Chondrocyte (in vitro differentiated cells): ENCODE data around the gene FSIP1. TPM values are rescaled to one million over a fixed set of nuclear protein-coding genes. Genes with fewer than 3 reads are reported as not detected.

Experiments used
- DNase-seq: peaks from one replicate; pipeline ENCODE4 v3.0.0; 2021; ENCODE audit warnings: mixed read lengths, low spot score
- H3K27ac Mint-ChIP-seq: one replicate; pipeline ENCODE4 v1.8.0; 2021; ENCODE audit warnings: mild to moderate bottlenecking, moderate library complexity, mixed read lengths; ENCODE audit not compliant: unreplicated experiment
- H3K27me3 Mint-ChIP-seq: 2 replicates; pipeline ENCODE4 v1.8.0; 2021; ENCODE audit warnings: low read depth, mixed read lengths
- H3K36me3 Mint-ChIP-seq: 2 replicates; pipeline ENCODE4 v1.8.0; 2021; ENCODE audit warnings: low read depth, mixed read lengths
- H3K4me1 Mint-ChIP-seq: 2 replicates; pipeline ENCODE4 v1.8.0; 2021; ENCODE audit warnings: low read depth, mild to moderate bottlenecking, mixed read lengths
- H3K4me3 Mint-ChIP-seq: one replicate; pipeline ENCODE4 v1.8.0; 2021; ENCODE audit warnings: mild to moderate bottlenecking, moderate library complexity, mixed read lengths; ENCODE audit not compliant: unreplicated experiment
- H3K9me3 Mint-ChIP-seq: 2 replicates; pipeline ENCODE4 v1.8.0; 2021; ENCODE audit warnings: low read depth, mixed read lengths
- total RNA-seq: library from RNA; stranded (reverse); gene quantifications from 3 replicates; pipeline ENCODE4 v1.2.1, GENCODE V29; 2021
- TF ChIP-seq, protein P1 (sequence below): fragments of 200-600 bp; sonication (generic); IDR thresholded peaks from 2 replicates; pipeline ENCODE4 v1.5.0; 2021; ENCODE audit warnings: antibody characterized with exemption, mild to moderate bottlenecking, moderate library complexity

FSIP1 gene
- total RNA-seq, 1 donor from 2014 or later, result 0.40 TPM

DNA sequence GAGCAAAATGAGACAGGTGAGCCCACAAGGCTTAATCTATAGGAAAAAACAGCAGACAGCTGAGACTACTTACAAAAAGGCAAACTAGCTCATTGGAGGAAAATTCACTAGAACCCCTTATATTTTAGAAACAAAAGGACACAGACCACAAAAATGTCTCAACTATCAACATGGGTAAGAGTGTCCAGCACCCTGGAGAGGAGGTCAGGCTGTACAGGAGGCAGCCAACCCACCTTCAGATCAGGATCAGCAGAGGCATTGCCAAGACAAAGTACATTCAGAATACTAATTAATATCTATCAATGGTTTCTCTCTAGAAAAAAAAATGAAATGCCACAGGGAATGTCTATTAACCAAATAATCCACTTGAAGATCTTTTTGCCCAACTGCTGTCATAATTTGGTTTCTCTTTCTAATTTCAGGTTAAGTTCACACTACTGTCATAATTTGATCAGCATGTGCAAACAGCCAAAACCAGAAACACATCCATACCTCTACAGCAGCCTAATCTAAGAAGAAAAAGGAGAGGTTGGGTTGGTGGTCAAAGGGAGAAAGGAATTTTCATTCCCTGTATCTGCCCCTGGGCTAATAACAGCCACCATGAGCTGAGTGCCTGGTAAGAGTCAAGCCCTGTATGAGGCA lies 227.8 kb downstream of the FSIP1 start:
- Mint-ChIP-seq H3K4me1 (no peaks in the 10 kb centered on the region), H3K36me3 (no peaks in the 10 kb centered on the region), H3K27ac (no peak overlapping the region), H3K27me3 (no peaks in the 10 kb centered on the region), H3K4me3 (no peak overlapping the region), H3K9me3 (no peaks in the 10 kb centered on the region)
- DNase-seq, result no peak
- TF ChIP-seq, protein P1, sequence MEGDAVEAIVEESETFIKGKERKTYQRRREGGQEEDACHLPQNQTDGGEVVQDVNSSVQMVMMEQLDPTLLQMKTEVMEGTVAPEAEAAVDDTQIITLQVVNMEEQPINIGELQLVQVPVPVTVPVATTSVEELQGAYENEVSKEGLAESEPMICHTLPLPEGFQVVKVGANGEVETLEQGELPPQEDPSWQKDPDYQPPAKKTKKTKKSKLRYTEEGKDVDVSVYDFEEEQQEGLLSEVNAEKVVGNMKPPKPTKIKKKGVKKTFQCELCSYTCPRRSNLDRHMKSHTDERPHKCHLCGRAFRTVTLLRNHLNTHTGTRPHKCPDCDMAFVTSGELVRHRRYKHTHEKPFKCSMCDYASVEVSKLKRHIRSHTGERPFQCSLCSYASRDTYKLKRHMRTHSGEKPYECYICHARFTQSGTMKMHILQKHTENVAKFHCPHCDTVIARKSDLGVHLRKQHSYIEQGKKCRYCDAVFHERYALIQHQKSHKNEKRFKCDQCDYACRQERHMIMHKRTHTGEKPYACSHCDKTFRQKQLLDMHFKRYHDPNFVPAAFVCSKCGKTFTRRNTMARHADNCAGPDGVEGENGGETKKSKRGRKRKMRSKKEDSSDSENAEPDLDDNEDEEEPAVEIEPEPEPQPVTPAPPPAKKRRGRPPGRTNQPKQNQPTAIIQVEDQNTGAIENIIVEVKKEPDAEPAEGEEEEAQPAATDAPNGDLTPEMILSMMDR, result no peak

DNA sequence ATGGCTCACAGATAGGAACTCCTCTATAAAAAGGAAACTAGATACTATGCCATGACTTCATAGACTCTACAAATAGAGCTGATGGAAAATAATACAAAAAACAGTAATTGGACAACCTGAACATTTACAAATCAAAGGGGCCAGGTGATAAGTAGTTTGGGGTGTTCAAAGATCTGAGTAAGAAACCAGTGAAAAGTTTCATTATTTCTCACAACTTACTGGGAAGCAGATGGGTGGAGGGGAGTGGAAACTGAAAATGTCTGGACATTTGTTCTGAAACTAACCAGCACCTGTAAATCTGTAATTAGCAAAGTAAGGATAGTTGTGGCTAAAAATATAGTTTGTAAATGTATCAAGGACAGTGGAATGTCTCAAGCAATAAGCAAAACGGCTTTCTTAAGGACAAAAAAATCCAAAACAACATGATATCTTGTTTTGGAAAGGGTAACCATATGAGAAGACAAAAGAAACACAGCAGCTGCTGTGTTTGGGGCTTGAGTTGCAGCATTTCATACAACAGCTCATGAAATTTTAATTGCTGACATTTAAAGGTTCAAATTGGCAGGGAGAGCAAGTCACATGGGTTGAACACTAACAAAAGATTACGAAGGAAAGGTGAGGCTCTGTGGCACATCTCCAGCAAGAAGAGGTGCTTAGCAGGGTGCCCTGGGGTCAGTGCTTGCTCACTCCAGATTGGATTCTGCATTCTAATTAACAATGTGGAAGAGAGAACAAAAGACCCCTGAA lies 228.5 kb downstream of the FSIP1 start:
- H3K36me3 Mint-ChIP-seq, result no peaks in the 10 kb centered on the region
- no peaks in the 10 kb centered on the region for H3K27me3 Mint-ChIP-seq
- no peaks in the 10 kb centered on the region for H3K4me1 Mint-ChIP-seq
- TF ChIP-seq, protein P1, result no peak
- no peak overlapping the region for H3K27ac Mint-ChIP-seq
- no peak overlapping the region for H3K4me3 Mint-ChIP-seq
- no peak for DNase-seq
- H3K9me3 Mint-ChIP-seq, result no peaks in the 10 kb centered on the region

GRCh38 chr15:39552556-39552955 lies 230.1 kb downstream of the FSIP1 start:
- H3K27me3 Mint-ChIP-seq, result no peaks in the 10 kb centered on the region
- H3K27ac Mint-ChIP-seq, result no peak overlapping the region
- H3K36me3 Mint-ChIP-seq, result no peaks in the 10 kb centered on the region
- peaks cover under 1% of the 10 kb centered on the region for H3K9me3 Mint-ChIP-seq
- TF ChIP-seq, protein P1, result no peak
- no peaks in the 10 kb centered on the region for H3K4me1 Mint-ChIP-seq
- no peak overlapping the region for H3K4me3 Mint-ChIP-seq
- DNase-seq, result no peak

GRCh38 chr15:39551476-39551875 lies 231.2 kb downstream of the FSIP1 start:
- DNase-seq, result no peak
- Mint-ChIP-seq H3K27ac (no peak overlapping the region), H3K4me3 (no peak overlapping the region), H3K36me3 (no peaks in the 10 kb centered on the region), H3K9me3 (peaks cover 6% of the 10 kb centered on the region), H3K27me3 (no peaks in the 10 kb centered on the region), H3K4me1 (no peaks in the 10 kb centered on the region)
- TF ChIP-seq, protein P1, result no peak

Other genes starting within 250 kb of the FSIP1 start
- gene THBS1, start 201.8 kb downstream of the FSIP1 start, total RNA-seq, result 1,967 to 2,361 TPM (median 2,311 TPM) in 3 replicates
- gene GPR176, start 137.4 kb upstream of the FSIP1 start, total RNA-seq, result 31.1 to 33.0 TPM (median 31.2 TPM) in 3 replicates
- gene EIF2AK4, start 151.3 kb upstream of the FSIP1 start, total RNA-seq, result 43.8 to 56.3 TPM (median 44.4 TPM) in 3 replicates